ENCODE measurements around the gene CYP27A1.

GRCh38 chr2:218744615-218745014 lies 37.3 kb upstream of the CYP27A1 start:
- TF ChIP-seq NFE2L2 (IDR thresholded peaks at IDR 0.05; ENCODE audit: low read depth, low read length) (no peak), BHLHE40 (IDR thresholded peaks at IDR 0.05; ENCODE audit: low read depth, low read length) (no peak), CTCF (conservative IDR thresholded peaks at IDR 0.05; ENCODE audit: low read depth, low read length) (no peak), POLR2A (IDR thresholded peaks at IDR 0.05; ENCODE audit: low read depth, low read length) (no peak), CHD1 (IDR thresholded peaks at IDR 0.05; ENCODE audit: low read depth, low read length) (no peak), MXI1 (IDR thresholded peaks at IDR 0.05; ENCODE audit: borderline replicate concordance, low read depth, low read length) (no peak), MAFK (IDR thresholded peaks at IDR 0.05; ENCODE audit: low read depth, low read length) (no peak), FOS (IDR thresholded peaks at IDR 0.05; ENCODE audit: low read depth, low read length) (no peak), CEBPB (IDR thresholded peaks at IDR 0.05; ENCODE audit: low read depth, low read length) (no peak), USF2 (IDR thresholded peaks at IDR 0.05; ENCODE audit: low read depth, low read length) (no peak)

Data from IMR-90 (cell line).